Endothelial cell of umbilical vein (primary cell): Measurements from ENCODE around the gene THSD4. TPM values are rescaled to one million over a fixed set of nuclear protein-coding genes. Genes with fewer than 3 reads are reported as not detected.

Source experiments
- BruUV-seq: library from RNA; stranded (reverse); fragments of 400-500 nt; replicated peaks from 2 replicates; lab custom pipeline; 2021; lab: Mats Ljungman, UMichigan
- CTCF ChIA-PET: fragments of 300-600, 350-600 bp; sonication (Branson Sonifier 250); formaldehyde crosslinking; loops from one replicate; lab custom pipeline; 2021; ENCODE audit warnings: antibody characterized with exemption, inconsistent platforms; lab: Charles Lee
- POLR2A ChIA-PET: fragments of 300-600, 350-600 bp; sonication (Branson Sonifier 250); formaldehyde crosslinking; loops from one replicate; lab custom pipeline; 2021; ENCODE audit warnings: antibody characterized with exemption, inconsistent platforms; lab: Charles Lee
- DNase-seq: peaks from one replicate; pipeline ENCODE4 v3.0.0-alpha.2; 2011; ENCODE audit warnings: low read depth, low spot score
- FAIRE-seq: peaks from 2 replicates; lab custom pipeline; 2011; peaks lifted over from hg19 to GRCh38; lab: Jason Lieb, UNC
- H2AFZ ChIP-seq: 2 replicates; pipeline ENCODE4 v1.6.0; 2012; ENCODE audit warnings: low read depth, low read length, control low read depth, inconsistent platforms
- H3K27ac ChIP-seq: 2 replicates; pipeline ENCODE4 v1.5.1; 2011; ENCODE audit warnings: low read depth, mild to moderate bottlenecking, control low read depth, low read length, moderate library complexity; ENCODE audit not compliant: insufficient read depth
- H3K27me3 ChIP-seq, 2 experiments: 2 replicates each; pipeline versions ENCODE4 v1.6.0 to v1.6.1; 2011; ENCODE audit warnings: low read length in 2 of 2, mixed read lengths in 1 of 2; ENCODE audit not compliant: control insufficient read depth in 2 of 2, insufficient read depth in 2 of 2
- H3K36me3 ChIP-seq, 2 experiments: 2 replicates in 1 of 2; 3 replicates in 1 of 2; pipeline ENCODE4 v1.5.1; 2011; ENCODE audit warnings: low read length in 2 of 2, mild to moderate bottlenecking in 1 of 2, moderate library complexity in 1 of 2; ENCODE audit not compliant: control insufficient read depth in 2 of 2, insufficient read depth in 2 of 2; ENCODE audit errors: extremely low read depth in 1 of 2
- H3K4me1 ChIP-seq: 3 replicates; pipeline ENCODE4 v1.5.1; 2011; ENCODE audit warnings: mild to moderate bottlenecking, low read length; ENCODE audit not compliant: control insufficient read depth, insufficient read depth; ENCODE audit errors: extremely low read depth
- H3K4me2 ChIP-seq: 2 replicates; pipeline ENCODE4 v1.6.1; 2011; ENCODE audit warnings: low read length, control low read depth, mixed read lengths; ENCODE audit not compliant: insufficient read depth
- H3K4me3 ChIP-seq, 3 experiments: fragments of 200-600 bp in 1 of 3; sonication (generic), shearing (Covaris generic) in 1 of 3; replicated peaks in 1 of 3; 2 replicates each; pipeline ENCODE4 v1.5.1; 2011 to 2016; ENCODE audit warnings: control low read depth in 3 of 3, low read length in 3 of 3, mild to moderate bottlenecking in 2 of 3, inconsistent platforms in 1 of 3, low read depth in 1 of 3, moderate library complexity in 1 of 3; ENCODE audit not compliant: insufficient read depth in 1 of 3
- H3K79me2 ChIP-seq: 2 replicates; pipeline ENCODE4 v1.6.0; 2012; ENCODE audit warnings: low read length, inconsistent platforms; ENCODE audit not compliant: control insufficient read depth, insufficient read depth
- H3K9ac ChIP-seq: replicated peaks from 2 replicates; pipeline ENCODE3; 2011; ENCODE audit warnings: low read length, control low read depth; ENCODE audit not compliant: insufficient read depth; ENCODE audit errors: extremely low read depth
- H3K9me1 ChIP-seq: replicated peaks from 3 replicates; pipeline ENCODE4 v1.6.0; 2011; ENCODE audit warnings: mild to moderate bottlenecking, low read length; ENCODE audit not compliant: control insufficient read depth, insufficient read depth; ENCODE audit errors: extremely low read depth
- H3K9me3 ChIP-seq: replicated peaks from 2 replicates; pipeline ENCODE4 v1.5.1; 2012; ENCODE audit warnings: low read length, inconsistent platforms; ENCODE audit not compliant: control insufficient read depth, insufficient read depth
- H4K20me1 ChIP-seq: replicated peaks from 2 replicates; pipeline ENCODE3; 2011; ENCODE audit warnings: mild to moderate bottlenecking, low read length; ENCODE audit not compliant: control insufficient read depth, insufficient read depth; ENCODE audit errors: extremely low read depth
- CTCF ChIP-seq, 2 donors: IDR thresholded peaks; 1 replicate in 1 of 2; 2 replicates in 1 of 2; pipeline ENCODE4 v1.5.1; 2011; ENCODE audit warnings: low read length in 2 of 2, mild to moderate bottlenecking in 2 of 2, moderate library complexity in 2 of 2, control low read depth in 1 of 2, inconsistent platforms in 1 of 2, low read depth in 1 of 2; ENCODE audit not compliant: insufficient read depth in 1 of 2; ENCODE audit errors: extremely low read depth in 1 of 2
- EZH2 ChIP-seq: IDR thresholded peaks from 2 replicates; pipeline ENCODE4 v1.6.1; 2012; ENCODE audit warnings: borderline replicate concordance, low read depth, mild to moderate bottlenecking, moderate library complexity, low read length, inconsistent platforms; ENCODE audit not compliant: severe bottlenecking
- FOS ChIP-seq: IDR thresholded peaks from 2 replicates; pipeline ENCODE4 v1.6.1; 2011; ENCODE audit warnings: mild to moderate bottlenecking, low read length, moderate library complexity, borderline replicate concordance; ENCODE audit not compliant: insufficient read depth
- GATA2 ChIP-seq: IDR thresholded peaks from 2 replicates; pipeline ENCODE4 v1.7.0; 2011; ENCODE audit warnings: low read depth, mild to moderate bottlenecking, moderate library complexity, mixed read lengths, low read length; ENCODE audit not compliant: insufficient read length, insufficient read depth
- JUN ChIP-seq: IDR thresholded peaks from 2 replicates; pipeline ENCODE4 v1.6.1; 2011; ENCODE audit warnings: borderline replicate concordance, low read depth; ENCODE audit not compliant: insufficient read length, insufficient read depth
- MAX ChIP-seq: IDR thresholded peaks from 2 replicates; pipeline ENCODE4 v1.6.1; 2011; ENCODE audit not compliant: insufficient read depth, insufficient read length
- MYC ChIP-seq: IDR thresholded peaks from one replicate; pipeline ENCODE4 v1.6.1; 2011; ENCODE audit warnings: mild to moderate bottlenecking, low read depth, low read length
- POLR2A ChIP-seq: IDR thresholded peaks from 2 replicates; pipeline ENCODE4 v1.6.1; 2012; ENCODE audit warnings: low read depth, mild to moderate bottlenecking, control low read depth, low read length
- POLR2AphosphoS5 ChIP-seq: IDR thresholded peaks from 2 replicates; pipeline ENCODE4 v1.6.1; 2012; ENCODE audit warnings: low read depth, mild to moderate bottlenecking, control low read depth, low read length, moderate library complexity; ENCODE audit not compliant: insufficient read depth
- dilution Hi-C: fragments of 300-500 bp; cut with MboI; formaldehyde crosslinking; loops from one replicate; pipeline ENCODE4 v1.15.0; 2019; ENCODE audit warnings: low sequenced_read_pairs; ENCODE audit not compliant: extremely low pct_ligation_motif_present
- intact Hi-C: fragments of 100-400 bp; cut with micrococcal nuclease; formaldehyde crosslinking; loops from one replicate; pipeline ENCODE4 v1.10.0; 2022
- polyA plus RNA-seq, 4 experiments: library from polyadenylated mRNA; depleted of rRNA in 3 of 4; stranded (reverse) in 3 of 4; unstranded in 1 of 4; fragments of >200 nt; gene quantifications; 2 replicates each; pipeline versions ENCODE4 v1.2.1 to v1.2.3, GENCODE V29; 2011 to 2012; ENCODE audit warnings: missing spikeins in 1 of 4
- total RNA-seq: library from RNA; stranded (reverse); gene quantifications from 2 replicates; pipeline ENCODE4 v1.2.3, GENCODE V29; 2021

The THSD4 gene
- total and polyA plus RNA-seq, 2 donors (not counting 3 experiments of a cell fraction or from before 2014, with no cell fraction given): 9.9 to 25.4 TPM

- peaks cover 4 to 6% of the 10 kb centered on the region in 2 experiments for H3K36me3 ChIP-seq
- ChIA-PET CTCF (interaction anchor here (2.0 kb wide), 1 partner anchor 14 kb away, joined by 5 read pairs; no protein-coding TSS in a partner anchor), POLR2A (no interaction called here)
- H3K9me3 ChIP-seq: no peaks in the 10 kb centered on the region
- H2AFZ ChIP-seq: no peak overlapping the region
- dilution Hi-C loops (no loop called here), intact Hi-C loops (no loop called here)
- no peaks in the 10 kb centered on the region for H3K4me1 ChIP-seq
- no peaks in the 10 kb centered on the region for H3K79me2 ChIP-seq
- no peak overlapping the region for H3K9ac ChIP-seq
- no peak overlapping the region for H3K4me3 ChIP-seq
- no peak overlapping the region for H3K27ac ChIP-seq
- TF ChIP-seq MYC (no peak), JUN (no peak), EZH2 (no peak), GATA2 (no peak), CTCF (IDR thresholded peaks at IDR 0.05; ENCODE audit: extremely low read depth in 1 of 2, insufficient read depth in 1 of 2, low read depth in 1 of 2, low read length in 2 of 2) (no peak), MAX (no peak), POLR2AphosphoS5 (no peak), POLR2A (no peak), FOS (no peak)
- DNase-seq: no peak
- no peaks in the 10 kb centered on the region for H3K9me1 ChIP-seq
- no peak overlapping the region for H3K4me2 ChIP-seq
- no TSS peak for BruUV-seq
- no peak for FAIRE-seq
- H3K27me3 ChIP-seq: no peaks in the 10 kb centered on the region
- H4K20me1 ChIP-seq: no peaks in the 10 kb centered on the region
Measured at GRCh38 chr15:71823801-71824200, 708.5 kb downstream of the THSD4 start.
